Endometrium (tissue), 2 donors: ENCODE measurements around the gene OTUD3.
"Not testable (repeated sequence)": the region's sequence is repeated elsewhere in the genome, so short reads cannot be mapped to it uniquely, and the experiment has no call there.

Experiments used
- FAIRE-seq: peaks from 2 replicates; lab custom pipeline; 2012; peaks lifted over from hg19 to GRCh38; lab: Jason Lieb, UNC
- donor health status: control.
- donor health status: control.

Gene OTUD3

GRCh38 chr1:19920132-19920710 is 38.0 kb downstream of the OTUD3 start:
- no peak for FAIRE-seq

- FAIRE-seq: no peak
Observed at GRCh38 chr1:19921310-19921709, 39.1 kb downstream of the OTUD3 start.

GRCh38 chr1:19922015-19922688 is 40.0 kb downstream of the OTUD3 start:
- FAIRE-seq: no peak

GRCh38 chr1:19923137-19923952 is 41.1 kb downstream of the OTUD3 start, which contains the start of gene PLA2G2E:
PLA2G2E (minus strand) TSS chr1:19923617; CDS start chr1:19923559, 58 bp downstream.
- FAIRE-seq: no peak

- FAIRE-seq: no peak
Observed at GRCh38 chr1:19923953-19924346, 41.8 kb downstream of the OTUD3 start.

GRCh38 chr1:19925342-19926070 is 43.3 kb downstream of the OTUD3 start:
- FAIRE-seq: no peak

- no peak for FAIRE-seq
Observed at GRCh38 chr1:19926296-19927129, 44.3 kb downstream of the OTUD3 start.

GRCh38 chr1:19927130-19927421 is 44.9 kb downstream of the OTUD3 start:
- not testable (repeated sequence) for FAIRE-seq

- FAIRE-seq: no peak
Observed at GRCh38 chr1:19932866-19933265, 50.7 kb downstream of the OTUD3 start.

- FAIRE-seq: no peak
Observed at GRCh38 chr1:19934336-19934735, 52.1 kb downstream of the OTUD3 start.

GRCh38 chr1:19936061-19936750 is 54.0 kb downstream of the OTUD3 start:
- no peak for FAIRE-seq

GRCh38 chr1:19938472-19938871 is 56.3 kb downstream of the OTUD3 start:
- no peak for FAIRE-seq

GRCh38 chr1:19940486-19941205 is 58.5 kb downstream of the OTUD3 start:
- FAIRE-seq: no peak

- FAIRE-seq: no peak
Observed at GRCh38 chr1:19941206-19941568, 59.0 kb downstream of the OTUD3 start.

GRCh38 chr1:19942088-19942487 is 59.9 kb downstream of the OTUD3 start:
- FAIRE-seq: no peak

GRCh38 chr1:19942657-19943056 is 60.5 kb downstream of the OTUD3 start:
- no peak for FAIRE-seq

- FAIRE-seq: no peak
Observed at GRCh38 chr1:19945914-19946313, 63.7 kb downstream of the OTUD3 start.

- FAIRE-seq: no peak
Observed at GRCh38 chr1:19946331-19946751, 64.1 kb downstream of the OTUD3 start.

- FAIRE-seq: no peak
Observed at GRCh38 chr1:19946971-19947370, 64.8 kb downstream of the OTUD3 start.

- no peak for FAIRE-seq
Observed at GRCh38 chr1:19949016-19949415, 66.8 kb downstream of the OTUD3 start.

- no peak for FAIRE-seq
Observed at GRCh38 chr1:19954059-19954458, 71.9 kb downstream of the OTUD3 start.
